Muscle of arm (tissue), 12 donors: ENCODE results near the gene CIDEC. TPM values are rescaled to one million over a fixed set of nuclear protein-coding genes. Genes with fewer than 3 reads are reported as not detected.

Experiments
- polyA plus RNA-seq, 12 donors: library from polyadenylated mRNA; unstranded; fragments of 120-200 nt; gene quantifications; one replicate each; pipeline ENCODE4 v1.2.1, GENCODE V29; 2013; ENCODE audit not compliant: insufficient read length in 12 of 12

Gene CIDEC
- polyA plus RNA-seq, 12 donors, result 0.30 to 0.77 (median 0.46) TPM; not detected in 3

Other genes starting within 250 kb of the CIDEC start
- 10 to 100 TPM in 11 of 12 donors, not detected in 1; 18.1 to 36.3 (median 20.0) TPM for gene MTMR14, start 230.7 kb downstream of the CIDEC start, polyA plus RNA-seq
- gene CPNE9, start 176.4 kb downstream of the CIDEC start, polyA plus RNA-seq, result under 1 TPM in 1 of 12 donors, not detected in 11; 0.29 TPM
- 10 to 100 TPM in 10 of 12 donors, 1 to 10 TPM in 1, not detected in 1; 9.8 to 17.9 (median 12.3) TPM for gene BRPF1, start 148.5 kb downstream of the CIDEC start, polyA plus RNA-seq
- gene OGG1, start 130.3 kb downstream of the CIDEC start, polyA plus RNA-seq, result 10 to 100 TPM in 11 of 12 donors, not detected in 1; 22.1 to 74.2 (median 27.1) TPM
- 10 to 100 TPM in 10 of 12 donors, 1 to 10 TPM in 1, not detected in 1; 9.3 to 20.0 (median 12.7) TPM for gene CAMK1, start 110.3 kb downstream of the CIDEC start, polyA plus RNA-seq
- gene TADA3, start 87.8 kb downstream of the CIDEC start, polyA plus RNA-seq, result 10 to 100 TPM in 11 of 12 donors, not detected in 1; 48.4 to 60.5 (median 54.2) TPM
- 1,000 to 10,000 TPM in 1 of 12 donors, 100 to 1,000 TPM in 1, 10 to 100 TPM in 10; 64.5 to 2,172 (median 77.5) TPM for gene ARPC4, start 87.2 kb downstream of the CIDEC start, polyA plus RNA-seq
- gene TTLL3, start 70.0 kb downstream of the CIDEC start, polyA plus RNA-seq, result 10 to 100 TPM in 11 of 12 donors, not detected in 1; 16.0 to 72.9 (median 30.7) TPM
- gene RPUSD3, start 36.2 kb downstream of the CIDEC start, polyA plus RNA-seq, result 10 to 100 TPM in 11 of 12 donors, not detected in 1; 23.6 to 37.1 (median 28.2) TPM
- gene JAGN1, start 10.4 kb upstream of the CIDEC start, polyA plus RNA-seq, result 10 to 100 TPM in 11 of 12 donors, not detected in 1; 17.2 to 33.7 (median 29.6) TPM
- 10 to 100 TPM in 2 of 12 donors, 1 to 10 TPM in 8, under 1 TPM in 1, not detected in 1; 0.96 to 67.6 (median 1.8) TPM for gene IL17RE, start 22.6 kb upstream of the CIDEC start, polyA plus RNA-seq
- gene IL17RC, start 36.8 kb upstream of the CIDEC start, polyA plus RNA-seq, result 10 to 100 TPM in 11 of 12 donors, not detected in 1; 15.8 to 42.8 (median 23.4) TPM
- gene CRELD1, start 53.6 kb upstream of the CIDEC start, polyA plus RNA-seq, result 10 to 100 TPM in 11 of 12 donors, not detected in 1; 22.1 to 47.0 (median 31.3) TPM
- 1 to 10 TPM in 9 of 12 donors, under 1 TPM in 1, not detected in 2; 0.88 to 4.2 (median 1.8) TPM for gene PRRT3, start 72.2 kb upstream of the CIDEC start, polyA plus RNA-seq
- 10 to 100 TPM in 11 of 12 donors, not detected in 1; 33.9 to 49.8 (median 40.2) TPM for gene EMC3, start 106.6 kb upstream of the CIDEC start, polyA plus RNA-seq
- gene FANCD2, start 146.2 kb upstream of the CIDEC start, polyA plus RNA-seq, result 100 to 1,000 TPM in 1 of 12 donors, 10 to 100 TPM in 5, 1 to 10 TPM in 6; 5.2 to 124 (median 10.0) TPM
- under 1 TPM in 1 of 12 donors, not detected in 11; 0.56 TPM for gene FANCD2OS, start 228.0 kb upstream of the CIDEC start, polyA plus RNA-seq
- gene BRK1, start 235.4 kb upstream of the CIDEC start, polyA plus RNA-seq, result 100 to 1,000 TPM in 11 of 12 donors, not detected in 1; 106 to 195 (median 145) TPM